ENCODE measurements around the gene VIP. TPM values are rescaled to one million over a fixed set of nuclear protein-coding genes. Genes with fewer than 3 reads are reported as not detected.

Gene VIP
- total RNA-seq, 2 experiments from 2014 or later: not detected

Other genes with a start within 250 kb of the VIP start
- 10 to 100 TPM; 98.4 to 99.3 TPM for gene SYNE1, start 113.4 kb upstream of the VIP start, total RNA-seq
- gene MYCT1, start 52.9 kb upstream of the VIP start, total RNA-seq: not detected
- gene FBXO5, start 232.2 kb downstream of the VIP start, total RNA-seq: 10 to 100 TPM; 80.7 to 91.1 TPM

All from activated CD4-positive, alpha-beta T cell treated with anti-CD3 and anti-CD28 coated beads, Interleukin-2, amount 10 ng/mL, durations not matched to agents 7 days and 5 days (primary cell).